Right lobe of liver (tissue), 6 donors: Measurements from ENCODE around the gene EXT2. TPM values are rescaled to one million over a fixed set of nuclear protein-coding genes. Genes with fewer than 3 reads are reported as not detected.

Experiments used
- ATAC-seq, 4 donors: fragments of 200-7000 bp; cut with Tn5 transposase; one replicate each; pipeline ENCODE4 v1.9.1; 2020; ENCODE audit warnings: mild to moderate bottlenecking in 4 of 4, moderate library complexity in 4 of 4
- DNase-seq, 3 donors: peaks; one replicate each; pipeline ENCODE4 v3.0.0-alpha.2; 2020
- H3K27ac ChIP-seq, 3 donors: fragments of 200-600 bp; one replicate each; pipeline ENCODE4 v1.8.0; 2022
- H3K27me3 ChIP-seq, 2 donors: fragments of 200-600 bp; one replicate each; pipeline ENCODE4 v1.8.0; 2022
- H3K36me3 ChIP-seq, 4 donors: fragments of 200-600 bp; sonication (generic) in 1 of 4; one replicate each; pipeline versions ENCODE4 v1.5.1 to v1.8.0; 2017 to 2022; ENCODE audit warnings: control low read depth in 1 of 4
- H3K4me1 ChIP-seq, 4 donors: fragments of 200-600 bp; sonication (generic) in 1 of 4; one replicate each; pipeline versions ENCODE4 v1.5.1 to v1.8.0; 2017 to 2022; ENCODE audit warnings: control low read depth in 1 of 4
- H3K4me3 ChIP-seq, 3 donors: fragments of 200-600 bp; one replicate each; pipeline ENCODE4 v1.8.0; 2022
- H3K9me3 ChIP-seq, 4 donors: fragments of 200-600 bp; sonication (generic) in 1 of 4; one replicate each; pipeline versions ENCODE4 v1.5.1 to v1.8.0; 2017 to 2022; ENCODE audit warnings: control low read depth in 1 of 4
- POLR2A ChIP-seq: fragments of 450-650 bp; IDR thresholded peaks from one replicate; pipeline ENCODE4 v1.6.1; 2017; ENCODE audit warnings: antibody characterized with exemption, mild to moderate bottlenecking
- WGBS: methylation state at CpG from one replicate; pipeline ENCODE4 v1.1.6; 2018; ENCODE audit warnings: low coverage, low lambda C conversion rate; ENCODE audit not compliant: insufficient coverage; ENCODE audit errors: missing lambda C conversion rate; 5-methylcytosine and 5-hydroxymethylcytosine counted together
- intact Hi-C, 2 donors: fragments of 100-400 bp; cut with DNase I; formaldehyde crosslinking; loops; one replicate each; pipeline versions ENCODE4 v1.11.2 to v1.14.1; 2022
- total RNA-seq, 6 experiments: library from RNA; depleted of rRNA in 2 of 6; stranded (reverse); fragments of >200 nt in 2 of 6; fragmentation: NEBNext Ultra II Directional in 3 of 6; extraction: Animal tissue kit (Norgen Biotek cat#: 25700) in 3 of 6; gene quantifications; one replicate each; pipeline versions ENCODE4 v1.1.0 to v1.2.4, GENCODE V29; 2016 to 2023
- TF ChIP-seq, protein P1 (sequence below), 4 donors: fragments of 200-600 bp in 3 of 4; fragments of 450-650 bp in 1 of 4; IDR thresholded peaks; one replicate each; pipeline versions ENCODE4 v1.5.1 to v1.8.0; 2016 to 2022; ENCODE audit warnings: antibody characterized with exemption in 4 of 4, mild to moderate bottlenecking in 2 of 4
- donor health status: DM: no; HTN: yes; CAD: no.
- donor health status: DM: no; HTN: no; CAD: no.
- donor health status: DM: no; HTN: no; CAD: no.
- donor health status: DM: no; HTN: yes; CAD: no.
- donor health status: DM: no; HTN: yes; CAD: no.

EXT2 gene
- total RNA-seq, 6 experiments from 2014 or later = 21.9 to 31.3 (median 26.9) TPM

DNA sequence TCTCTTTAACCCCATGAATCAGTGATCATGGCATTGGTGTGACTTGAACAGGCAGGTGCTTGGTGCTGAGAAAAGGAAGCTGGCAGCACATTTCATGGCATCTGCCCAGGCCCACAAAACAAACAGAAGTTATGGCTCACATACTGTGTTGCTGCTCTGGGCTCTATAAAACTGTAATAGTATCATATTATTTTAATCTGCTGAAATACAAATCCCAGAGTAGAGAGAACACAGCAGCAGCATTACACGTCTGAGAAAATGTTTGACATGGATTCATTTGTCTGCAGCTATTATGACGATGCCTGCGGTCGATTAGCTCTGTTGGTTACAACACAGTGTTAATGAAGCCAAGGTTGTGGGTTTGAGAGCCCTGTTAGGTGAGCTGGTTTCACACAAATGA, 133.6 kb downstream of the EXT2 start:
- H3K36me3 ChIP-seq = no peaks in the 10 kb centered on the region
- intact Hi-C loops = no loop called here
- H3K4me1 ChIP-seq = no peaks in the 10 kb centered on the region
- no peaks in the 10 kb centered on the region for H3K27me3 ChIP-seq
- H3K4me3 ChIP-seq = no peak overlapping the region
- TF ChIP-seq, protein P1, sequence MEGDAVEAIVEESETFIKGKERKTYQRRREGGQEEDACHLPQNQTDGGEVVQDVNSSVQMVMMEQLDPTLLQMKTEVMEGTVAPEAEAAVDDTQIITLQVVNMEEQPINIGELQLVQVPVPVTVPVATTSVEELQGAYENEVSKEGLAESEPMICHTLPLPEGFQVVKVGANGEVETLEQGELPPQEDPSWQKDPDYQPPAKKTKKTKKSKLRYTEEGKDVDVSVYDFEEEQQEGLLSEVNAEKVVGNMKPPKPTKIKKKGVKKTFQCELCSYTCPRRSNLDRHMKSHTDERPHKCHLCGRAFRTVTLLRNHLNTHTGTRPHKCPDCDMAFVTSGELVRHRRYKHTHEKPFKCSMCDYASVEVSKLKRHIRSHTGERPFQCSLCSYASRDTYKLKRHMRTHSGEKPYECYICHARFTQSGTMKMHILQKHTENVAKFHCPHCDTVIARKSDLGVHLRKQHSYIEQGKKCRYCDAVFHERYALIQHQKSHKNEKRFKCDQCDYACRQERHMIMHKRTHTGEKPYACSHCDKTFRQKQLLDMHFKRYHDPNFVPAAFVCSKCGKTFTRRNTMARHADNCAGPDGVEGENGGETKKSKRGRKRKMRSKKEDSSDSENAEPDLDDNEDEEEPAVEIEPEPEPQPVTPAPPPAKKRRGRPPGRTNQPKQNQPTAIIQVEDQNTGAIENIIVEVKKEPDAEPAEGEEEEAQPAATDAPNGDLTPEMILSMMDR (IDR thresholded peaks at IDR 0.05) = no peak
- H3K27ac ChIP-seq = no peak overlapping the region
- no peaks in the 10 kb centered on the region for H3K9me3 ChIP-seq
- ATAC-seq = no peak
- DNase-seq = no peak
- WGBS = 80% methylated on average over 4 of the region's 4 CpGs

DNA sequence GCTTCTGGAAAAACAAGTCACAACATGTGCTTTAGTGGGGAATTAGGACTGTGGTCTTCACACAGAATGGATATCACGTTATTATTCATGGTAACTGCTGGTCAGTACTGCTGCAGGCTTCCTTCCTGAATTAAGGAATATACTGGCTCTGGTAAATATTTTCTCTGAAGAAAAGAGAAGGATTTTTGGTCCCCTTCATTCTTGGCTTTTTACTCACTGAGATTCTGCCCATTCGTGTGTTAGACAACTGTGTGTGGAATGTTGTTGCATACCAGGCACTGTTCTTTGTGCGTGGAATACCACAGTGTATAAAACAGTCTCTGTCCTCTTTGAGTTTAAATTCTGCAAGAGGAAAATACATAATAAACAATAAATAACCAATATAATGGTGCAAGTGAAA, 134.1 kb downstream of the EXT2 start:
- H3K4me3 ChIP-seq = no peak overlapping the region
- no peaks in the 10 kb centered on the region for H3K9me3 ChIP-seq
- intact Hi-C loops = no loop called here
- H3K27me3 ChIP-seq = no peaks in the 10 kb centered on the region
- 95% methylated on average over 2 of the region's 3 CpGs for WGBS
- no peaks in the 10 kb centered on the region for H3K4me1 ChIP-seq
- H3K27ac ChIP-seq = no peak overlapping the region
- DNase-seq (no peak), ATAC-seq (no peak)
- no peaks in the 10 kb centered on the region for H3K36me3 ChIP-seq
- TF ChIP-seq POLR2A = no peak
- TF ChIP-seq, protein P1 (IDR thresholded peaks at IDR 0.05) = no peak

DNA sequence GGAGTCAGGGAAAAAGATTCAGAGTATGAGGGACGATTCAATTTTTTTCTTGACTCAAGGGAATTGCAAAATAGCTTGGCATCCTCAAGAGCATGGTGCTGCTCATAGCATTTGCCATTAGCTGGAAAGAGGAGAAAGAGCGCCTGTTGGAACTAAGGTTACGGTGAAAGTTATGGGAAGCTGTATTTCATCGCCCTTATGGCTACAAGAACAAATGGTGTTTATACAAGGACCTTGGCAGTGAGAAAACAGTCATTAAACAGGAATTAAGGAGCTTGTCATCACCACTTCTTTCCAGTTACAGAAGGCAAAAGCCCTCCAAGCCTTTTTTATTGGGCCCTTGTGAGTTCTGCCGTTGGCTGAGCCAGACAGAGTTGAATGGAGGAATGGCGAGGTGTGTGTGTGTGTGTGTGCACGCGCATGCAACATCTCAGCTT, 140.3 kb downstream of the EXT2 start:
- intact Hi-C loops = no loop called here
- Histone ChIP-seq H3K4me3 (no peak overlapping the region), H3K4me1 (no peaks in the 10 kb centered on the region), H3K27me3 (no peaks in the 10 kb centered on the region), H3K9me3 (no peaks in the 10 kb centered on the region), H3K36me3 (peaks cover 0 to 2% (median 0%) of the 10 kb centered on the region in 4 donors), H3K27ac (no peak overlapping the region)
- ATAC-seq (no peak), DNase-seq (no peak)
- TF ChIP-seq POLR2A = no peak
- TF ChIP-seq, protein P1 (IDR thresholded peaks at IDR 0.05) = no peak
- WGBS = 96% methylated on average over 7 of the region's 8 CpGs

DNA sequence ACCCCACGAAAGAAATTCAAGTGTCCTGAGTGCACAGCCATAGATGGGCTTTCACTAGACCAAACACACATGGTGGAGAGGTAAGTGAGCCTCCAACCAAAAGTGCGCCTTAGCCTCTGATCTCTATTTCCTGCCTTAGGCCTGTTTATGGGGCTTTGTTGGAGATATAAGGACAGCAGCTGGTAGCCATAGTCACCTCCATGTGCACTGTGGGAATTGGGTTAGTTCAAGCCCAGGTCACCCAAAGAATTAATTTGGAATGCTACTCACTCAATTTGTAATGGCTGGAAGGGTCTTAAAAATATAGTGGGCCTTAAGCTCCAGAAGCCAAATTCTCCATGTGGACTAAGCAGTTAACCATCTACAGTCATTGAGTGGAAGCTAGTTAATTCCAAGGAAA, 140.8 kb downstream of the EXT2 start:
- Histone ChIP-seq H3K9me3 (no peaks in the 10 kb centered on the region), H3K4me3 (no peak overlapping the region), H3K27me3 (no peaks in the 10 kb centered on the region), H3K4me1 (no peaks in the 10 kb centered on the region), H3K36me3 (peaks cover 0 to 2% (median 0%) of the 10 kb centered on the region in 4 donors), H3K27ac (no peak overlapping the region)
- intact Hi-C loops = no loop called here
- DNase-seq (no peak), ATAC-seq (no peak)
- 100% methylated on average over 2 of the region's 2 CpGs for WGBS
- TF ChIP-seq, protein P1 (IDR thresholded peaks at IDR 0.05) = no peak
- TF ChIP-seq POLR2A = no peak

DNA sequence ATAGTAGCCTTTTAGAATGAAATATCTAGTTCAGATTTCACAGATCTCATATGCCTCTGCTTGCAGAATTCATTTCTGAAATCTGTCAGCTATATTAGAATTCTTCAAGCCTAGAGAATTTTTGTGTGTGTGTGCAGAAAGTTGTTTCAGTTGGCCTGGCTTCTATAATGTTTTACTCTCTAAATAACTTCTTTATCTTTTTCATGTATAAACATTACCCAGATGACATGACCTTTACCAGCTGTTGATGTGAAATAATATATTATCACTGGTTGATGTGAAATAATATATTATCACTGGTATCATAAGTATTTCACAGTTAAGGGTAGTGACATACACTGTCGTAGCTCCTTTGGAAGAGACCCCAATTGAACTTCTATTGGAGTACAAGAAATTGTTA, 141.7 kb downstream of the EXT2 start:
- intact Hi-C loops = no loop called here
- no peak overlapping the region for H3K4me3 ChIP-seq
- H3K9me3 ChIP-seq = no peaks in the 10 kb centered on the region
- DNase-seq = no peak
- WGBS = 83% methylated on average over 1 of the region's 1 CpG
- TF ChIP-seq POLR2A = no peak
- TF ChIP-seq, protein P1 (IDR thresholded peaks at IDR 0.05) = no peak
- H3K4me1 ChIP-seq = no peaks in the 10 kb centered on the region
- H3K36me3 ChIP-seq = peaks cover 0 to 2% (median 0%) of the 10 kb centered on the region in 4 donors
- no peak overlapping the region for H3K27ac ChIP-seq
- no peaks in the 10 kb centered on the region for H3K27me3 ChIP-seq
- no peak for ATAC-seq
